CD4-positive, alpha-beta T cell treated with Interleukin-6 at 100 ng/mL for 8 hours (primary cell): ENCODE data around the gene MAP3K3.

Experiments
- DNase-seq: peaks from one replicate; pipeline ENCODE4 v3.0.0-alpha.2; 2020; ENCODE audit warnings: mixed read lengths, low spot score

The MAP3K3 gene

DNA sequence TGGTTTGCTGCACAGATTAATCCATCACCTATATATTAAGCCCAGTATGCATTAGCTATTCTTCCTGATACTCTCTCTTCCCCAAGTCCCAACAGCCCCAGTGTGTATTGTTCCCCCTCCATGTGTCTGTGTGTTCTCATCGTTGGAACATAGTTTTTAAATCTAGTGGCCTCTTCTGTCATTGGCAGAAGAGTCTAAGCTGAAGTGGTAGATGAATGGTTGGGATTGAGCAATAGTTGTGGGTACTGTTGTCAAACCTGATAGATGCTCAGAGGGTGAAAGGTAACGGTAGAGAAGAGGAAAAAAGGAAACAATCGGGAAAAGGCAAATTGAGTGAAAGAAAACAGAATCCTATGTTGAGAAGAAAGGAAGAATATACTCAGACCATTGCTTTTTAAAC lies 29.9 kb downstream of the MAP3K3 start:
- no peak for DNase-seq

DNA sequence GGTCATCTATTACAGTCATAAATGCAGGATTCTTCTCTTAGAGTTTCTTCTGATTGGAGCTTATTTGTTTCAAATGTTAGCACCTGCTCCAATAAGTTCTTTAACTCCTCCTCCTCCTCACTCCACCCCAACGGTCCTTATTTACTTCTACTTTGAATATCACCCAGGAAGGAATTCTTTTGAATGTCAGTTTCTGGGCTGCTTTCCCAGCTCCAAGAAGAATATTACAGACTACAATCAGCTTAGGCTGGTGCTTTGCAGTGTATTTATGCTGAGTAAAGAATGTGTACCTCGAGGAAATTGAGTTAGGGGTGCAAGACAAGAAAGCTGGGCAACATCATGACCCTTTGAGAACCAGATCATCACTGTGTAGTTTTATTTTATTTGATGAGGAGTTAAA lies 30.8 kb downstream of the MAP3K3 start:
- DNase-seq: no peak

DNA sequence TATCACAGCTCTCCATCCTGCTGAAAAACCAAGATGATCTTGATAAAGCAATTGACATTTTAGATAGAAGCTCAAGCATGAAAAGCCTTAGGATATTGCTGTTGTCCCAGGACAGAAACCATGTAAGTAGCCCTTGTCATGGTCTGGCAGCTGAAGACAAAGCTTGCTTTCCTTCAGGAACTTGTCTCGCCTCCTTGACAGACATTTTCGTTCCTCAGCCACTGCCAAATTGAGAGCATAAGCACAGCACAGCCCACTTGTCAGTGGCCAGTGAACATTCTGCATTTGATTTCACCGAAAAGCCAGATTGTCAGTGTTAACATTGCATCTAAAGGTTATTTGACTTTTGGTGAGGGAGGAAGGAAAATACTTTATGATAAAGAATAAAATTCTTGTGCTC lies 35.6 kb downstream of the MAP3K3 start:
- DNase-seq: no peak

DNA sequence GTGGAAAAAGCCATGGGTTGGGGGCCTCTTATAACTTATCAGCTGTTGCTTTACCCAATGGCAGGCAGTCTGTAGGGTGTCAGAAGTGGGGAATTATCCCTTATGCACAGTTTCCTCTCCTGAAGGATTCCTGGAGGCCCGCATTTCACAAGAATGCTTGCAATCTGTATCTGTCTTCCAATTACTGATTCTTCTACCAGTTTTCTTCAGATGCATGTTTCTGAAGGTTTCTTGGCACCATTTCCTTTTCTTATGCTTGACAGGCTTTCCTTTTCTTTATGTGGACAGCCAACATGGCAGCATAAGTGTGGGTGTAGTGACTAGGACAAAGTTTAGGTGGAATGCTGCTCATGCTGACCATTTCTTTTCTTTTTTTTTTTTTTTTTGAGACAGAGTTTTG lies 36.1 kb downstream of the MAP3K3 start:
- DNase-seq: no peak

DNA sequence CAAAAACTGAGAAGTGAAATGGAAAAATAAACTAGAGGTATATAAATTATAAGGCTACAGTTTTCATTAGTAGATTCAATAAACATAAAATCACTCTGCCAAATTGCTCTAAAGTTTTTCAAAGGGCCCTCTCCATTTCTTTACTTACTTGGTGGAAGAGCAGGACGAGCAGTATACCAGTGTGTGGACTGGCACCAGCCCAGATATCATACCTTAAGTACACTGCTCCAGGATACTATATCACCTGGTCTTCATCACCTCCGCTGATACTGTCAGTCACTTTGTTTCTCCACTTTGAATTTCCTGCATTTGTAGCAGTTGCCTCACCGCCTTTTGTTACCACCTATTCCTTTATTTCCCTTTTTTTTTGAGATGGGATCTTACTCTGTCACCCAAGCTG lies 37.6 kb downstream of the MAP3K3 start:
- no peak for DNase-seq

DNA sequence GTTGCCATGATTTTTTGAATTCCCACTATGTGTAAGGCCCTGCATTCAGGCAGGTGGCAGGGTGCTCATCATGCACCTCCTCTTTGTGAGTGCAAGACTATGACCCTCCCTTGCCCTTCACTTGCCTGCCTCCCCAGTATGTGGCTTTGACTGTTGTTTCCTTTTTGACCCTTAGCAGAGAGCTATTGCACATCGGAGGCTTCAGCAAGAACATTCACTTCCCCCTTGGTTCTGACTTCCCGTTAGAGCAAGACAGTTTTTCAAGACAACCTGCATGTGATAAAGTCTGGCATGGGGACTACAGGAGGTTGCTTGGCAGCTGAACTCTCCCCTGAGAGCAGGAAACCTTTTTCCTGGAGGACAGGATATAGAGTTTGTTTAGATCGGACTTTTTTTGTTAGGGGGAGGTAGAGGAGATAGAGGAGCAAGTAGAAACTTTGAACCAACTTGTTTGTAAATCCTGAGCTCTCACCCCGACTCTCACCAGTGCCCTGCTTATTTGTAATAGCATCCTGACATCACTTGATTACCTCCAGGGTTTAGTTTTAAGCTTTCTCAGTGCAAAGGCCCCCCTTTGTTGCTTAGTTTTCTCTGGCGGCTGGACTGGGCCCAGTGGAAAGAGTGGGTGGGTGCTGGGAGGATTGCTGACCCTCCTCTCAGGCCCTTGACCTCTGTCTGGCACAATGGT lies 43.5 kb downstream of the MAP3K3 start:
- no peak for DNase-seq

DNA sequence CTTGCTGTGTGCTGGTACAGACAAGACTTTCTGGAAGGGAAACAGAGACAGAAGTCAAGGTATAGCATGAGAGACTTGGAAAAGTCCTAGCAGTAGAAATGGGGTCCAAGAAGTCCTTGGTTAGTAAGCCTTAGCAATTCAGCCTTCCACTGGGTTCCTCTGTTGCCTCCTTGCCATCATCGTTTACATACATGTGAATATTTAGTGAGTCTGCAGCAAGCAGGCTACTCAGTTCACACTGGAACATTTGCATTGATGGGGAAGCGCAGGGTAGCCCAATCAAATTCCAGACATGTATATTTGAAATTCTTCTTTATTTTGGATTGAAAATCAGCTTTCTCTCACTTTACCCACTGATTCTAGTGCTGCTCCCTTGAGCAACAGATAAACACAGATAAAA lies 50.6 kb downstream of the MAP3K3 start:
- no peak for DNase-seq

DNA sequence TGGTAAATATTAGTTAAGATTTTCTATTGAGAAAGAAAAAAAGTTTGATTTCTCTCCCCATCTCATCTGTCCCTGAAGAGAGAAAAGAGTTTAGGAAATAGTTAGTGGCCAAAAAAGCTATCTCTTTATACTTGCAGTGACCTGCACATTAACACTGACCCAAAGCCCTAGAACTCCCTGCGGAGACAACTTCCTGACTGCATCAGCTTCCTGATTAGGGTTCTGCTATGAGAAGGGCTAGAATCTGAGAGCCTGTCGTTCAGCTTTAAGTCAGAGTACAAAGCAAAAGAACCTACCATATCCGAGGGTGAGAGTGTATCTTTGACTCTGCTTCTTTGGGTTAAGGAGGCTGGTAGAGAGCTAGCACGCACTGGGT lies 53.0 kb downstream of the MAP3K3 start:
- no peak for DNase-seq

DNA sequence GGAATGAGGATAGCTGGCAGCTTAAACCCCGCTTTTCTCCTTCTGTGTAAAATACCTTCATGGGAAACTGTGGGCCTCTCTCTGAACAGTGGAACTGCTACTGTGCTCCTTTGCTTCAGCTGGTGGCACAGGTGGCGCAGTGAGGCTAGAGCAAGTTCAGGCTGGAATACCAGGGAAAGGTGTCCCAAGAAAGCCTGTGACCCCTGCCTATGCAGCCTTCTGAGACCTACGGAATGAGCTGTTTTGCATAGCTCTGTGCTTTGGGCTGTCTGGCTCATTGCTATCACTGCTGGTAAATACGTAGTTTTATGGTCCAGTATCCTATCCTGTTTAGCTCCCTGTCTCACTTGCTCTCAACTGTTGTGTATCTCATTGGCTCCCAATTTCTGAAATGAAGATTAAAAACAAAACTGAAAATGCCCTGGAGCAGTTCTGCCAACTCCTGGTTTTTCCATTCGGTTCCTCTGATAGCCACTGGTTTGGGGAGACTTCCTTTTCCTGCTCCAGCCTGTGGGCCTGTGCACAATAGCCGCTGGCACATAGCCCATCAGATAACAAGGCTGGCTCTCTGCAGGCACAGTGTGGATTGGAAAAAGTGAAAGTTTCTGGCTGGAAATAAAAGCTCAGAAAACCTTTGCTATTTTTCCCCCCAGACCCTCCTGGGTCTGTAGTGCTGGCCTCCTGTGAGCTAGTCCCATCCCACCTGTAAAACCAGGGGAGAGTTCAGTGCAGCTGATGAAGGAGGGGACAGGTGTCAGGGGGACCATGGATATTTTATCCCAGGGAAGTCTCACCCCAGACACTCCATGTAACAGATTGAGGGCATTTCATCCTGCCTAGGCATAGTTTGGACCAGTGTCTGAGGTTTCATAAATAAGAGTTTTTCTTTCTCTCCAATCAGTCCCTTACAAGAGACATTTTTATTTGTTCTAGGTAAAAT lies 53.7 kb downstream of the MAP3K3 start:
- DNase-seq: no peak

DNA sequence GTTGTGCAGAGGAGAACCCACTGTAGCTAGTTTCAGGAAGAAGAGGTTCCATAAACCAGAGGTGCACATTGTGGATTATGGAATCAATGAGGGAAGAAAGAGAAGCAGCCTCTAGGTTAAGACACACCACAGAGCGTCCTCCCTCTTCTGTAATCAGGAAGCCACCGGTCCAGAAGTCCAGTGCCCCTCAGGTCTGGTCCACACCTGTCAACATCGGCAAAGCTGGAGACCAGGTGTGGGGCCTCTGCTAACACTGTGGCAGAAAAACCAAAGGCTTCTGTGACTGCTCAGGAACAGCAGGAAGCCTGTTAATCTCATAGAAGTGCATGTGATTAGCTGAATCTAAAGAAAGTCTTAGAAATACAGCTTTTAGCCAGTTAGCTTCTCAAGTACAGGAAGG lies 54.4 kb downstream of the MAP3K3 start:
- no peak for DNase-seq

DNA sequence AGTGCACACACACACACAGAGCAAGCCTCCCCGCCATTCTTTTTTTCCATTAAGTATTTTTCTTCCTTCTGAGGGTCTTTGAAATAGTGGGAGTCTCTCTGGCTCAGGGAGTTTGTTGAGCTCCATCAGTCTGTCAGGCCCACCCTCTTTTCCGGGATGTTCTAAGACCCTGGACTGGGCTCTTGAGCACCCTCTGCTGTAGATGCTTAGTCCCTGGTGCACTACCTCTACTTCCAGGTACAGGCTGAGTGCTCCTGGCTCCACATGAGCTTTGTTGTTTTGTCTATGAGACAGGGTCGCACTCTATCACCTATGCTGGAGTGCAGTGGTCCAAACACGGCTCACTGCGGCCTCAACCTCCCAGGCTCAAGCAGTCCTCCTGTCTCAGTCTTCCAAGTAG lies 57.0 kb downstream of the MAP3K3 start:
- no peak for DNase-seq

DNA sequence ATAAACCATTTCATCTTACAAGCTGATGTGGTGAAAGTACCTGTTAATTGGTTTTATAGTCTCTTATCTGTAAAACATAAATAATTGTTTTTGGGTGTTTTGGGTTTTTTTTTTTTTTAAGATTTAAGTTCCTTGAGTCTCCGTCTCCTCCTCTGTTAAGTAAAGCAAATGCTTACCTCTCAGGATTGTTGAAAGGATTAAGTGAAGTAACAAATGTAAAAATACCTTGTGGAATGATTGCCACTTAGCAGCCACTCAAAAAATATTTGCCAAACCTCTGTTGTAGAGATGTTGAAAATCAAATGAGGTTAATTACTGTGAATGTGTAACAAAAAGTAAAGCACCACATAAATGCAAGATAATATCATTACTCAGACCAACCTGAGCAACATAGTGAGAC lies 58.5 kb downstream of the MAP3K3 start:
- DNase-seq: no peak

DNA sequence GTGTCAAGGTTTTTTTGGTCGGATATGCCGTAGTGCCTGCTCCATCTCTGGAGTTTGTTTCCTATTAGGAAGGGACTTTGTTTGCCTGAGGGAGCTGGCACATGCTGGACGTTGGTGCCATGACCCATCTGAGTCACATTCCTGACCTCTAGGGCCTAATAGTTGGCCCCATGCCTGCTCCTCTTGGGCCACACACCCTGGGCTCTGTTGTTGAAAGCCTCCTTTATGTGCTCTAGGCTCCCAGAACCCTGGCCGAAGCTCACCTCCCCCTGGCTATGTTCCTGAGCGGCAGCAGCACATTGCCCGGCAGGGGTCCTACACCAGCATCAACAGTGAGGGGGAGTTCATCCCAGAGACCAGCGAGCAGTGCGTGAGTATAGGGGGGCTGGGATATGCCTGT lies 59.3 kb downstream of the MAP3K3 start:
- no peak for DNase-seq

DNA sequence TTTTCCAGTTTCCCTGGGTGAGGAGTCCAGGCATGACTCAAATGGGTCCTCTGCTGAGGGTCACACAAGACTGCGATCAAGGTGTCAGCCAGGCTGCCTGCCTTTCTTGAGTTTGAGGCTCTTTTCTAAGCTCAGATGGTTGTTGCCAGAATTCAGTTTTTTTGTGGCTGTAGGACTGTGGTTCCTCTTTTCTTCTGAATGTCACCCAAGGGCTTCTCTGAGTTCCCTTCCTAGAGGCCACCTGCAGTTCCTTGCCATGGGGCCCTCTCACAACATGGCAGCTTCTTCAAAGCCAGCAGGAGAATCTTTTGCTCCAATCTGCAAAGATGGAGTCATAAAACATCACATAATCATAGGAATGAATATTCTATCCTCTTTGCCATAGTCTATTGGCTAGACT lies 60.2 kb downstream of the MAP3K3 start:
- no peak for DNase-seq

DNA sequence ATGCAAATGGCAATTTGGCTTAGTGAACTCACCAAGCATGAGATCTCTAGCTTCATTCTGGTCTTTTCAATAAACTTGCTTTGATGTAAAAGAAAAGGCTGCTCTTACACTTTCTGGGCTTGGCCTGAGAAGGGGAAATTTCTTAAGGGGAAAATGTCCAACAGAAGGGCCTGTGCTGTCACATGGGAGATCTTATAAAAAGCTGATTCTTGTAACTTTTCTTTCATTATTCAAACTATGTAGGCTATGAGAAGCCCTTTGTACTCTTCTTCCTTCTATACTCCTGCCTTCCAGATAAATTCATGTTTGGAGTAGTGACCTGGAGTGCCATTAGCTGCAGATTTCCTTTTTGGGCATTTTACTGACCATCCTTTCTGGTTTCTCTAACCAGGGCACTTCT lies 60.8 kb downstream of the MAP3K3 start:
- no peak for DNase-seq

DNA sequence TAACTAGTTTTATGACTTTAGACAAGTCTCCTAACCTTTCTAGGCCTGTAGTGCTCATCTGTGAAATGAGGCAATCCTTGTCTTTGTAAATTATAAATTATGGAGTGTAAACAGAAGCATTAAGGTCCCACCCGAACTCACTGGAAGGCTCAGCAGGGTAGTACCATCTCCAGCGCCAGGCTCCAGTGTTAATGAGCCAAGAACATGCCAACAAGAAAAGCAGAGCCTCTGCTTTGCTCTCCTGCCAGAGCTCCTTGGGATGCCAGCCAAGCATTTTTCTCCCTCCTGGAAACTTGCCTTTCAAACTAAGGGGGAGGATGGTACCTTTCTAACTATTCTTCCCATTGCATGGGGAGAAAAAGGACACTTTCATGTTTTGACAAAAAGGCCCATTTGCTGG lies 62.8 kb downstream of the MAP3K3 start:
- no peak for DNase-seq

DNA sequence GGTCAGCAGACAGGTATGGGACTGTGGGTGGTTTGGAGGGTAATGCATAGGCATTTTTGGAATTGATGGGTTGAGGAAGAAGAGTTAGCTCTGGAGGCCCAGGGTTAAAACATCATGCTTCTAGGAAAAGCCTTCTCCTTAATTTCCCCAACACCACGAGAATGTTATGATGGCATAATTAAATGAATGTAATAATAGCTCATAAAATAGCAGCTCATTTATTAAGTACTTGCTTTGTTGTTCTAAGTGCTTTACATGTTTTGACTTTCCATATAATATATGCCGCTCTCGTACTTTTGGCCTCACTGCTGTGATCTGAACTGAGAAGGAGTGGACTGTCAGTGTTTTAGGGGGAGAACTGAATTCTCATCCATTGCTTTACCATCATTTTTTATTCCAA lies 63.4 kb downstream of the MAP3K3 start:
- no peak for DNase-seq

DNA sequence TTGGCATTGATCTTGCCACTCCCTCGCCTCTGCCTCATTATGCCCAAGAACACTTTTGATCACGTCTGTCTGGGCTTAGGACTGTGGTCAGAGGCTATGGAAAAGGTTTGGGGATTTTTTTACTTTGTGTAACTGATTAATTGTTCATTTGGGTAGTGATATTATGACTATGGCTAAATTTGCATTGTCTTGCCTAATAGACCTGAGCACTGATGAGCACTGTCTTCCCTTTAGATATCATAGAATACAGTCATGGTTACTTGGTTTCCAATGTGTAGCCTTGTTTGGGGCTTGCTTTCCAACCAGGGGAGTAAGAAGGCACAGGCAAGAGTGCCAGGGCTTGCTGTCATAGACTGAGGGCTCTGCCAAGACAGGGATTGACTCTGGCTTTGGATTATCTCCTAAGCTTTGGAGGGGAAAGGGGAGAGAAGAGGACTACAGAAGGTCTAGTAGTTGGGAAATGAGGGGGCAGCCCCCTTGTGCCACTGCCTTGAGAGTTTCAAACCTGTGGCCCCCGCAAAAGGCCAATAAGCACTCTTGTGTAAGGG lies 64.0 kb downstream of the MAP3K3 start:
- no peak for DNase-seq

DNA sequence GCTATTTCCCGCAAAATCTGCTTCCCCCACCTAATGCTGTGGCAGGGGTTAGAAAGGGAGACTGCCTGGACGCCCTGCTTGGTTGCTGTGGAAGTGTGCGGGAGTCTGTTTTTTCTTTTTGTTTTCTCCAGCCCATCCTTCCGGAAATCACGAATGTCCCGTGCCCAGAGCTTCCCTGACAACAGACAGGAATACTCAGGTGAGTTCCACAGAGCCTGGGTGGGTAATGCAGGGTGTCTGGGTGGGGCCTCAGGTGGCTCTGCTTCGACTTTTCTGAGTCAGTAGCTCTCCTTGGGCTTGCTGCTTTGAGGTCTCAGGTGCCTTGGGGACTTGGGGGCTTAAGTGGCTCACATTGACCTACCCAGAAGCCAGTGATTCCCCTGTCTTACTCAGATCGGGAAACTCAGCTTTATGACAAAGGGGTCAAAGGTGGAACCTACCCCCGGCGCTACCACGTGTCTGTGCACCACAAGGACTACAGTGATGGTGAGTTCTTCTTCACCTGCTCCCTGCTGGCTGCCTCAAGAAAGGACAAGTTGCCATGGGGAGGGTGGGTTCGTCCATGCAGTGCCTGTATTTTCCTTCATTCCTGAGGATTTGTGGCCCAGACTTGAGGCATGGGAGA lies 66.3 kb downstream of the MAP3K3 start:
- DNase-seq: no peak

DNA sequence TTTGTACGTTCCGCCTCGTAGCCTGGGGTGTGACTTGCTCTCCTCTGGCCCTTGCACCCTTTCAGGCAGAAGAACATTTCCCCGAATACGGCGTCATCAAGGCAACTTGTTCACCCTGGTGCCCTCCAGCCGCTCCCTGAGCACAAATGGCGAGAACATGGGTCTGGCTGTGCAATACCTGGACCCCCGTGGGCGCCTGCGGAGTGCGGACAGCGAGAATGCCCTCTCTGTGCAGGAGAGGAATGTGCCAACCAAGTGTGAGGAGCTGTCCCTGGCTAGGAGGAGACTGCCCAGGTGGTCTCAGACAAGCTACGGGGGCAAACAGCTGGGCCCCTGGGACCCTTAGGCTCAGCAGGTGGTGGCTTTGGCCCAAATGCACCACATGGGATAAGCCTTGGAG lies 67.3 kb downstream of the MAP3K3 start:
- no peak for DNase-seq

DNA sequence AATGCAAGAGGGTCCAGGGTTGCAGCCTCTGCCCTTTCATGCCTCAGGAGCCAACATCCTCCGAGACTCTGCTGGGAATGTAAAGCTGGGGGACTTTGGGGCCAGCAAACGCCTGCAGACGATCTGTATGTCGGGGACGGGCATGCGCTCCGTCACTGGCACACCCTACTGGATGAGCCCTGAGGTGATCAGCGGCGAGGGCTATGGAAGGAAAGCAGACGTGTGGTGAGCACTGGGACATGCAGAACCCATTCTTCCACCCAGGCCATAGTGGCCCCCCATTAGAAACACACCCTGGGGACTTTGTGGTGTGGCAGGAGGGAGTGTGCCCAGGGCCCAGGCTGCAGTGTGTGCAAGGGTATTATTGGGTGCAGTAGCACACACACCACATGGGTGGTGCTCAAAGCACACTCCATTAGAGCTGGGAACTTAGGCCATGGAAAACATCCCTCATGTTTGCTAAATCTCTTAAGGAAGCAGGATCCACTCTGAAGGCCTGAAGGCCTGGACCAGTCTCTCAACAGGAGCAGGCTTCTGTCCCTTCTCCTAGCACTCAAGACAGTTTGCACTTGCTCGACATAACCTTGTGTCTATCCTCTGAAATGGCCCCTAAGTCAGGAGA lies 70.1 kb downstream of the MAP3K3 start:
- no peak for DNase-seq

DNA sequence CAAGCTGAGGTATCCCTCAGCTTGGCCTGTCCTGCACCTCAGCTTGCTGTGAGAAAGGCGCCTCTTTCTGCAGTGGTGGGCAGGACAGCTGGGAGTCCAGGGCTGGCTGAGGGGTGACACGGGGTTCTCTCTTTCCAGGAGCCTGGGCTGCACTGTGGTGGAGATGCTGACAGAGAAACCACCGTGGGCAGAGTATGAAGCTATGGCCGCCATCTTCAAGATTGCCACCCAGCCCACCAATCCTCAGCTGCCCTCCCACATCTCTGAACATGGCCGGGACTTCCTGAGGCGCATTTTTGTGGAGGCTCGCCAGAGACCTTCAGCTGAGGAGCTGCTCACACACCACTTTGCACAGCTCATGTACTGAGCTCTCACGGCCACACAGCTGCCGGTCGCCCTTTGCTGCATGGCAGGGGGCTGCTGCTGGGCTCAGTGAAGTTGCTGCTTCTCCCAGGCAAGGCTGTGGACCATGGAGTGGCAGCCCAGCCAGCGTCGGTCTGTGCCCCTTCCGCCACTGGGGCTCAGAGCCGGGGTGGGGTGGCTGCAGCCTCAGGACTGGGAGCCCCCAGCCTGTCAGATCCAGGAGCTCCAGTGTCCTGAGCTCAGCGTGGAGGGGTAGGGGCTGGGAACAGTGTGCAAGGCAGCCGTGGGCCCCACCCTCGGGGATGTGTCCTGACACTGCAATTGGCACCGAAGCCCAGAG lies 71.3 kb downstream of the MAP3K3 start:
- DNase-seq: no peak
